Common myeloid progenitor, CD34-positive (primary cell): ENCODE results near the gene ACAP2.
"Not testable (repeated sequence)": the region's sequence is repeated elsewhere in the genome, so short reads cannot be mapped to it uniquely, and the experiment has no call there.

ENCODE experiments used
- CTCF ChIA-PET: fragments of 350-600 bp; sonication (Branson Sonifier 250); formaldehyde crosslinking; loops from one replicate; lab custom pipeline; 2021; ENCODE audit warnings: antibody characterized with exemption; lab: Charles Lee
- POLR2A ChIA-PET: fragments of 350-600 bp; sonication (Branson Sonifier 250); formaldehyde crosslinking; loops from one replicate; lab custom pipeline; 2021; ENCODE audit warnings: antibody characterized with exemption; lab: Charles Lee
- DNase-seq, 3 donors: peaks; one replicate each; pipeline versions ENCODE4 v3.0.0 to v3.0.0-alpha.2; 2013
- H3K27ac ChIP-seq, 2 experiments: 1 replicate in 1 of 2; 2 replicates in 1 of 2; pipeline ENCODE4 v1.7.0; 2013; ENCODE audit warnings: inconsistent platforms in 2 of 2, low read length in 2 of 2, mild to moderate bottlenecking in 2 of 2, low read depth in 1 of 2, moderate library complexity in 1 of 2; ENCODE audit not compliant: severe bottlenecking in 2 of 2, insufficient read depth in 1 of 2, poor library complexity in 1 of 2
- H3K27me3 ChIP-seq, 5 experiments: replicated peaks in 2 of 5; 1 replicate in 3 of 5; 2 replicates in 2 of 5; pipeline versions ENCODE4 v1.6.1 to v1.7.0; 2013; ENCODE audit warnings: low read length in 4 of 5, mild to moderate bottlenecking in 2 of 5, moderate library complexity in 2 of 5, inconsistent platforms in 1 of 5; ENCODE audit not compliant: insufficient read depth in 5 of 5, control insufficient read depth in 4 of 5
- H3K36me3 ChIP-seq, 4 experiments: 1 replicate in 2 of 4; 2 replicates in 2 of 4; pipeline versions ENCODE4 v1.6.1 to v1.7.0; 2013; ENCODE audit warnings: low read length in 3 of 4, control low read depth in 1 of 4, mild to moderate bottlenecking in 1 of 4; ENCODE audit not compliant: control insufficient read depth in 4 of 4, insufficient read depth in 4 of 4
- H3K4me1 ChIP-seq, 4 experiments: 1 replicate in 3 of 4; 2 replicates in 1 of 4; pipeline versions ENCODE4 v1.6.1 to v1.7.1; 2013; ENCODE audit warnings: low read length in 3 of 4, mild to moderate bottlenecking in 3 of 4, control low read depth in 1 of 4, inconsistent platforms in 1 of 4, moderate library complexity in 1 of 4; ENCODE audit not compliant: control insufficient read depth in 4 of 4, insufficient read depth in 4 of 4; ENCODE audit errors: control extremely low read depth in 1 of 4
- H3K4me3 ChIP-seq, 7 experiments: 1 replicate in 4 of 7; 2 replicates in 3 of 7; pipeline versions ENCODE4 v1.5.1 to v1.7.0; 2013; ENCODE audit warnings: mild to moderate bottlenecking in 7 of 7, low read length in 6 of 7, moderate library complexity in 6 of 7, inconsistent platforms in 2 of 7, low read depth in 2 of 7, control low read depth in 1 of 7; ENCODE audit not compliant: insufficient read depth in 4 of 7, control insufficient read depth in 1 of 7; ENCODE audit errors: extremely low read depth in 1 of 7
- H3K9me3 ChIP-seq, 5 experiments: 1 replicate in 4 of 5; 2 replicates in 1 of 5; pipeline versions ENCODE4 v1.6.1 to v1.7.1; 2013; ENCODE audit warnings: low read length in 4 of 5, mild to moderate bottlenecking in 2 of 5, inconsistent platforms in 1 of 5, low read depth in 1 of 5, moderate library complexity in 1 of 5; ENCODE audit not compliant: control insufficient read depth in 4 of 5, insufficient read depth in 2 of 5; ENCODE audit errors: control extremely low read depth in 1 of 5
- WGBS: methylation state at CpG from one replicate; pipeline ENCODE4 v1.1.5; 2013; ENCODE audit not compliant: insufficient coverage; 5-methylcytosine and 5-hydroxymethylcytosine counted together

Gene ACAP2

GRCh38 chr3:195366200-195366925 is 76.5 kb downstream of the ACAP2 start:
- POLR2A ChIA-PET = no interaction called here
- Histone ChIP-seq H3K9me3 (peaks cover 0 to 4% (median 2%) of the 10 kb centered on the region in 5 experiments), H3K27ac (no peak overlapping the region), H3K36me3 (peaks cover 6 to 43% (median 12%) of the 10 kb centered on the region in 4 experiments), H3K4me3 (no peak overlapping the region), H3K27me3 (no peaks in the 10 kb centered on the region), H3K4me1 (no peaks in the 10 kb centered on the region)
- DNase-seq = no peak
- CTCF ChIA-PET = no interaction called here
- 94% methylated on average over 3 of the region's 5 CpGs for WGBS

GRCh38 chr3:195365371-195365770 is 77.4 kb downstream of the ACAP2 start:
- Histone ChIP-seq H3K27me3 (no peaks in the 10 kb centered on the region), H3K4me3 (no peak overlapping the region), H3K9me3 (peaks cover 0 to 4% (median 2%) of the 10 kb centered on the region in 5 experiments), H3K36me3 (peaks cover 1 to 42% (median 11%) of the 10 kb centered on the region in 4 experiments), H3K4me1 (no peaks in the 10 kb centered on the region), H3K27ac (no peak overlapping the region)
- DNase-seq = no peak
- ChIA-PET CTCF (no interaction called here), POLR2A (no interaction called here)
- 100% methylated on average over 2 of the region's 2 CpGs for WGBS

- H3K27ac ChIP-seq, H3K4me1 ChIP-seq, H3K4me3 ChIP-seq, H3K9me3 ChIP-seq, H3K27me3 ChIP-seq, POLR2A ChIA-PET, DNase-seq: not testable (repeated sequence)
- WGBS = no CpG with 5 or more reads among the region's 2 CpGs
- CTCF ChIA-PET = interaction anchor here (0.5 kb wide), 1 partner anchor 776 kb away, joined by 3 read pairs; no protein-coding TSS in a partner anchor
- H3K36me3 ChIP-seq = peaks cover 0 to 24% (median 9%) of the 10 kb centered on the region in 4 experiments
Measured at GRCh38 chr3:195357797-195358196, 85.0 kb downstream of the ACAP2 start.

GRCh38 chr3:195356151-195357086 is 86.4 kb downstream of the ACAP2 start:
- ChIA-PET CTCF (interaction anchor here (1.0 kb wide), 1 partner anchor 11 kb away, joined by 4 read pairs; no protein-coding TSS in a partner anchor), POLR2A (no interaction called here)
- Histone ChIP-seq H3K9me3 (peaks cover 0 to 3% (median 0%) of the 10 kb centered on the region in 5 experiments), H3K27me3 (no peaks in the 10 kb centered on the region), H3K27ac (no peak overlapping the region), H3K4me3 (no peak overlapping the region), H3K4me1 (no peaks in the 10 kb centered on the region), H3K36me3 (peaks cover 0 to 24% (median 9%) of the 10 kb centered on the region in 4 experiments)
- no peak for DNase-seq
- 99% methylated on average over 13 of the region's 16 CpGs for WGBS

GRCh38 chr3:195354009-195354408 is 88.8 kb downstream of the ACAP2 start:
- H3K27ac ChIP-seq, H3K4me3 ChIP-seq, DNase-seq, H3K9me3 ChIP-seq, H3K27me3 ChIP-seq, POLR2A ChIA-PET, CTCF ChIA-PET, H3K4me1 ChIP-seq: not testable (repeated sequence)
- H3K36me3 ChIP-seq = peaks cover 0 to 19% (median 10%) of the 10 kb centered on the region in 4 experiments
- WGBS = no CpG with 5 or more reads among the region's 2 CpGs

- 95% methylated on average over 3 of the region's 4 CpGs for WGBS
- Histone ChIP-seq H3K9me3 (no peaks in the 10 kb centered on the region), H3K4me3 (no peak overlapping the region), H3K27me3 (no peaks in the 10 kb centered on the region), H3K27ac (no peak overlapping the region), H3K4me1 (no peaks in the 10 kb centered on the region), H3K36me3 (peaks cover 0 to 21% (median 11%) of the 10 kb centered on the region in 4 experiments)
- POLR2A ChIA-PET = interaction anchor here (0.6 kb wide), 1 partner anchor 26 kb away, joined by 6 read pairs; no protein-coding TSS in a partner anchor
- CTCF ChIA-PET = no interaction called here
- DNase-seq = no peak
Measured at GRCh38 chr3:195352895-195353488, 89.8 kb downstream of the ACAP2 start.
